K562 (cell line): Measurements from ENCODE around the gene APOB. TPM values are rescaled to one million over a fixed set of nuclear protein-coding genes. Genes with fewer than 3 reads are reported as not detected.

Source experiments
- ATAC-seq: fragments of 200-7000 bp; cut with Tn5 transposase; 3 replicates; pipeline ENCODE4 v1.9.1; 2020; ENCODE audit warnings: moderate library complexity
- BruUV-seq: library from RNA; stranded (reverse); fragments of 400-500 nt; replicated peaks from 2 replicates; lab custom pipeline; 2021; lab: Mats Ljungman, UMichigan
- CTCF ChIA-PET: fragments of 300-600 bp; formaldehyde crosslinking; extraction: SDS; loops from one replicate; lab custom pipeline; 2021; ENCODE audit warnings: low intra/inter-chr PET ratio; lab: Yijun Ruan, JAX
- POLR2A ChIA-PET: fragments of 300-600, 350-650 bp; sonication (Branson Sonifier 250); formaldehyde crosslinking; extraction: SDS; loops from one replicate; lab custom pipeline; 2021; ENCODE audit warnings: antibody characterized with exemption, inconsistent platforms; lab: Yijun Ruan, JAX
- DNase-seq, 4 experiments: peaks; one replicate each; pipeline versions ENCODE4 v3.0.0 to v3.0.0-alpha.2; 2011 to 2018; ENCODE audit warnings: low spot score in 3 of 4, mixed read lengths in 3 of 4; ENCODE audit errors: extremely low read depth in 1 of 4
- FAIRE-seq: peaks from 2 replicates; lab custom pipeline; 2011; peaks lifted over from hg19 to GRCh38; lab: Jason Lieb, UNC
- H2AFZ ChIP-seq: 2 replicates; pipeline ENCODE4 v1.6.0; 2011; ENCODE audit warnings: low read depth, low read length, control low read depth, inconsistent platforms
- H3K27ac ChIP-seq: fragments of 200-600 bp; 3 replicates; pipeline ENCODE4 v1.8.0; 2011; ENCODE audit warnings: low read depth, mild to moderate bottlenecking, control low read depth, inconsistent platforms, low read length, moderate library complexity, mixed read lengths; ENCODE audit errors: extremely low read depth
- H3K27me3 ChIP-seq, 2 experiments: fragments of 300-600 bp in 1 of 2; 2 replicates in 1 of 2; 3 replicates in 1 of 2; pipeline versions ENCODE4 v1.6.0 to v1.8.0; 2011; ENCODE audit warnings: inconsistent platforms in 2 of 2, low read length in 2 of 2, mild to moderate bottlenecking in 1 of 2, mixed read lengths in 1 of 2, moderate library complexity in 1 of 2; ENCODE audit not compliant: control insufficient read depth in 2 of 2, insufficient read depth in 2 of 2
- H3K36me3 ChIP-seq: fragments of 300-600 bp; 3 replicates; pipeline ENCODE4 v1.8.0; 2011; ENCODE audit warnings: mild to moderate bottlenecking, low read length, inconsistent platforms; ENCODE audit not compliant: control insufficient read depth, insufficient read depth
- H3K4me1 ChIP-seq, 2 experiments: fragments of 200-600 bp in 1 of 2; replicated peaks in 1 of 2; 2 replicates in 1 of 2; 3 replicates in 1 of 2; pipeline versions ENCODE4 v1.5.1 to v1.8.0; 2011; ENCODE audit warnings: inconsistent platforms in 2 of 2, low read length in 2 of 2, mild to moderate bottlenecking in 1 of 2, mixed read lengths in 1 of 2, moderate library complexity in 1 of 2; ENCODE audit not compliant: control insufficient read depth in 2 of 2, insufficient read depth in 2 of 2
- H3K4me2 ChIP-seq: 2 replicates; pipeline ENCODE4 v1.6.1; 2011; ENCODE audit warnings: low read length, control low read depth, inconsistent platforms, mixed read lengths; ENCODE audit not compliant: insufficient read depth
- H3K4me3 ChIP-seq: fragments of 200-600 bp; sonication (generic), shearing (Covaris generic); 2 replicates; pipeline ENCODE4 v1.5.1; 2016; ENCODE audit warnings: control low read depth, inconsistent platforms
- H3K79me2 ChIP-seq: fragments of 200-600 bp; 3 replicates; pipeline ENCODE4 v1.8.0; 2011; ENCODE audit warnings: low read length, inconsistent platforms; ENCODE audit not compliant: control insufficient read depth, insufficient read depth
- H3K9ac ChIP-seq, 2 experiments: 2 replicates each; pipeline versions ENCODE4 v1.6.0 to v1.6.1; 2011; ENCODE audit warnings: low read depth in 2 of 2, low read length in 2 of 2, control low read depth in 1 of 2, inconsistent platforms in 1 of 2, mild to moderate bottlenecking in 1 of 2, mixed read lengths in 1 of 2; ENCODE audit not compliant: insufficient read depth in 1 of 2
- H3K9me1 ChIP-seq: one replicate; pipeline ENCODE4 v1.6.0; 2011; ENCODE audit warnings: inconsistent platforms, mild to moderate bottlenecking, low read length, moderate library complexity; ENCODE audit not compliant: control insufficient read depth, insufficient read depth
- H3K9me3 ChIP-seq: replicated peaks from 2 replicates; pipeline ENCODE4 v1.5.1; 2011; ENCODE audit warnings: low read depth, low read length, inconsistent platforms; ENCODE audit not compliant: control insufficient read depth, insufficient read depth
- H4K20me1 ChIP-seq: replicated peaks from 2 replicates; pipeline ENCODE4 v1.6.1; 2011; ENCODE audit warnings: low read length, inconsistent platforms, mixed read lengths; ENCODE audit not compliant: control insufficient read depth, insufficient read depth
- ATF4 ChIP-seq: fragments of 450-650 bp; formaldehyde crosslinking; IDR thresholded peaks from 2 replicates; pipeline ENCODE4 v1.4.0; 2022; ENCODE audit warnings: mild to moderate bottlenecking, moderate library complexity
- EHMT2 ChIP-seq: fragments of 450-650 bp; IDR thresholded peaks from 2 replicates; pipeline ENCODE4 v1.6.1; 2018; ENCODE audit warnings: antibody characterized with exemption
- HMGN3 ChIP-seq: IDR thresholded peaks from 2 replicates; pipeline ENCODE4 v1.6.1; 2011; ENCODE audit warnings: borderline replicate concordance, low read depth, mild to moderate bottlenecking, mixed read lengths, low read length; ENCODE audit not compliant: insufficient read length; ENCODE audit errors: extremely low read depth
- MCM3 ChIP-seq: fragments of 450-650 bp; IDR thresholded peaks from 2 replicates; pipeline ENCODE4 v1.6.1; 2016
- NCOA6 ChIP-seq: fragments of 450-650 bp; IDR thresholded peaks from 2 replicates; pipeline ENCODE4 v1.6.1; 2017; ENCODE audit warnings: mild to moderate bottlenecking
- RERE ChIP-seq: sonication (generic); formaldehyde crosslinking; IDR thresholded peaks from 2 replicates; pipeline ENCODE4 v1.8.0; 2023; ENCODE audit warnings: missing genetic modification reagents, mild to moderate bottlenecking, borderline replicate concordance
- SIN3A ChIP-seq, 2 experiments: fragments of 150-350 bp in 1 of 2; IDR thresholded peaks; 2 replicates each; pipeline ENCODE4 v1.6.1; 2011 to 2016; ENCODE audit warnings: borderline replicate concordance in 2 of 2, low read depth in 2 of 2, low read length in 2 of 2, mild to moderate bottlenecking in 2 of 2, moderate library complexity in 2 of 2; ENCODE audit not compliant: control insufficient read depth in 1 of 2
- SRSF3 ChIP-seq: fragments of 200-400 bp; formaldehyde crosslinking; IDR thresholded peaks from 2 replicates; pipeline ENCODE4 v1.6.1; 2016; ENCODE audit warnings: mild to moderate bottlenecking, low read length, moderate library complexity; ENCODE audit not compliant: insufficient read depth
- XRCC5 ChIP-seq: fragments of 200-400 bp; formaldehyde crosslinking; IDR thresholded peaks from 2 replicates; pipeline ENCODE4 v1.6.1; 2017; ENCODE audit warnings: low read depth, mild to moderate bottlenecking, low read length
- ZBTB7A ChIP-seq: IDR thresholded peaks from 2 replicates; pipeline ENCODE4 v1.6.1; 2011; ENCODE audit warnings: low read depth, mild to moderate bottlenecking, low read length, moderate library complexity, borderline replicate concordance; ENCODE audit not compliant: control insufficient read depth
- ZKSCAN8 ChIP-seq: fragments of 200-800 bp; sonication (Bioruptor generic); IDR thresholded peaks from 2 replicates; pipeline ENCODE4 v1.6.1; 2016; ENCODE audit warnings: missing genetic modification characterization, missing compliant biosample characterization
- ZNF175 ChIP-seq: fragments of 200-800 bp; sonication (Bioruptor generic); IDR thresholded peaks from 2 replicates; pipeline ENCODE4 v1.6.1; 2016; ENCODE audit warnings: low read depth, mild to moderate bottlenecking, missing genetic modification characterization, missing compliant biosample characterization
- ZNF224 ChIP-seq: sonication (generic); formaldehyde crosslinking; IDR thresholded peaks from 2 replicates; pipeline ENCODE4 v1.8.0; 2022; ENCODE audit warnings: mild to moderate bottlenecking, missing genetic modification reagents
- ZNF280B ChIP-seq: fragments of 250-450 bp; sonication (Bioruptor Pico); IDR thresholded peaks from 2 replicates; pipeline ENCODE4 v1.5.1; 2021; ENCODE audit warnings: mild to moderate bottlenecking
- ZNF444 ChIP-seq: fragments of 250-450 bp; sonication (Bioruptor Pico); IDR thresholded peaks from 2 replicates; pipeline ENCODE4 v1.4.0; 2020; ENCODE audit warnings: mild to moderate bottlenecking, moderate library complexity
- WGBS: fragments of 100-300 bp; shearing (Covaris generic); methylation state at CpG from one replicate; pipeline ENCODE4 v1.1.6; 2016; ENCODE audit warnings: low coverage, mixed read lengths; ENCODE audit not compliant: insufficient coverage; ENCODE audit errors: missing lambda C conversion rate; 5-methylcytosine and 5-hydroxymethylcytosine counted together
- in situ Hi-C: fragments of 300-500 bp; cut with MboI; formaldehyde crosslinking; loops from 4 replicates; pipeline ENCODE4 v1.15.0; 2018; ENCODE audit warnings: inconsistent platforms, mixed read lengths
- intact Hi-C: fragments of 100-400 bp; cut with micrococcal nuclease; formaldehyde crosslinking; loops from 2 replicates; pipeline ENCODE4 v1.14.2; 2022
- polyA plus RNA-seq, 8 experiments: library from polyadenylated mRNA; depleted of rRNA in 4 of 8; stranded (reverse) in 5 of 8; unstranded in 3 of 8; fragments of >200 nt; fragmentation: Nextera tagmentation in 2 of 8; fragmentation: Illumina TruSeq in 1 of 8; extraction: Ambion mirVana in 2 of 8; extraction: Trizol in 1 of 8; gene quantifications; 2 replicates each; pipeline versions ENCODE4 v1.2.1 to v1.2.3, GENCODE V29; 2011 to 2014; ENCODE audit warnings: inconsistent platforms in 1 of 8, missing spikeins in 1 of 8
- total RNA-seq, 7 experiments: library from RNA; depleted of rRNA in 6 of 7; stranded (reverse); fragments of >200 nt in 6 of 7; fragmentation: Illumina TruSeq in 2 of 7; extraction: Trizol in 2 of 7; gene quantifications; 2 replicates each; pipeline versions ENCODE4 v1.2.1 to v1.2.3, GENCODE V29; 2011 to 2021; ENCODE audit warnings: low replicate concordance in 1 of 7

Gene APOB
- total and polyA plus RNA-seq, 9 of the 15 experiments (the other 6 are each of a cell fraction or from before 2014, with no cell fraction given): 0.73 TPM; not detected in 8

GRCh38 chr2:21029519-21029918 lies 14.4 kb downstream of the APOB start:
- H3K9me3 ChIP-seq: no peaks in the 10 kb centered on the region
- 0% methylated on average over 2 of the region's 2 CpGs for WGBS
- H4K20me1 ChIP-seq: no peaks in the 10 kb centered on the region
- ChIA-PET POLR2A (no interaction called here), CTCF (no interaction called here)
- no peak for DNase-seq
- in situ Hi-C loops (no loop called here), intact Hi-C loops (no loop called here)
- BruUV-seq: no TSS peak
- no peaks in the 10 kb centered on the region for H3K36me3 ChIP-seq
- peaks cover 0 to 4% of the 10 kb centered on the region in 2 experiments; a peak in 1 of 5 replicates for H3K27me3 ChIP-seq
- H2AFZ ChIP-seq: no peak overlapping the region
- H3K79me2 ChIP-seq: no peaks in the 10 kb centered on the region
- no peak overlapping the region for H3K4me2 ChIP-seq
- no peak overlapping the region for H3K27ac ChIP-seq
- no peak for ATAC-seq
- H3K9ac ChIP-seq: no peak overlapping the region
- no peak for FAIRE-seq
- no peaks in the 10 kb centered on the region for H3K9me1 ChIP-seq
- no peaks in the 10 kb centered on the region for H3K4me1 ChIP-seq
- no peak overlapping the region for H3K4me3 ChIP-seq
- TF ChIP-seq XRCC5 (no peak), RERE (no peak), ZNF280B (CRISPR knock-in tag) (no peak), ZNF175 (CRISPR knock-in tag) (no peak), SRSF3 (no peak), MCM3 (no peak), ZNF444 (no peak), ZNF224 (no peak), ZKSCAN8 (no peak), SIN3A (IDR thresholded peaks at IDR 0.05; ENCODE audit: borderline replicate concordance in 2 of 2, control insufficient read depth in 1 of 2, low read depth in 2 of 2, low read length in 2 of 2) (no peak), NCOA6 (no peak), ATF4 (CRISPR knock-in tag) (no peak), HMGN3 (no peak), EHMT2 (no peak), ZBTB7A (no peak)
